GM19351 (cell line): ENCODE results near the gene ALKBH6.

ENCODE experiments used
- ATAC-seq: cut with Tn5 transposase; IDR thresholded peaks from one replicate; pipeline ENCODE4 v1.9.1; 2021; ENCODE audit warnings: mild to moderate bottlenecking, moderate library complexity; ENCODE audit not compliant: unreplicated experiment

ALKBH6 gene

DNA sequence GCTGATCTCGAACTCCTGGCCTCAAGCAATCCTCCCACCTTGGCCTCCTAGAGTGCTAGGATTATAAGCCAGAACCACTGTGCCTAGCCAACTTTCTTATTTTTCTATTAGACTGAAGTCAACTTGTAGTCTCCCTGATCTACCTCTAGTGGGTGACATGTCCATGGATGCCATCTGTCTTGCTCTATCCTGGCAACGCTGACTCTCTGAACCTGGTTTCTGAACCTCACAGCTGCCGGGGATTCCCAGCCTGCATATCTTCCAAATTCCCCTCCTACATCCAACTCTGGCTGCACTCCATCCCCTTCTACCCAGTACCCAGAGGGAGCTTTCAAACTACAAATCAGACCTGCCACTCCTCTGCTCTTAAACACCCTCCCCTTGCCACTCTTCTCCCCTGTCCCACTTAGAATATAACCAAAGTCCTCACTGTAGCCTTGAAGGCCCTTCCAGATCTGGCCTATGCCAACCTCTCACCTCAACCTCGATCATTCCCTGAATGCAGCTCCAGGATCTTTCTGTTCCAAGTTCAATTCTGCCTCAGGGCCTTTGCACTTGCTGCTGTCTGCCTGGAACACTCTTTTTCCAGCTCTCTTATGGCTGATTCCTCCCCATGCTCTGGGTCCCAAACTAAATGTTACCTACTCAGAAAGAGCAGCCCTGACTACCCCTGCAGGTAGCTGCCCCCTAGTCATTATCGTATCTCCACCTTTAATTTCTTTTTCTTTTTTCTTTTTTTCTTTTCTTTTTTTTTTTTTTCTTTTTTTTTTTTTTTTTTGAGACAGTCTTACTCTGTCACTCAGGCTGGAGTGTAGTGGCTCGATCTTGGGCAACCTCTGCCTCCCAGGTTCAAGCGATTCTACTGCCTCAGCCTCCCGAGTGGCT, 16.5 kb upstream of the ALKBH6 start:
- no peak for ATAC-seq

DNA sequence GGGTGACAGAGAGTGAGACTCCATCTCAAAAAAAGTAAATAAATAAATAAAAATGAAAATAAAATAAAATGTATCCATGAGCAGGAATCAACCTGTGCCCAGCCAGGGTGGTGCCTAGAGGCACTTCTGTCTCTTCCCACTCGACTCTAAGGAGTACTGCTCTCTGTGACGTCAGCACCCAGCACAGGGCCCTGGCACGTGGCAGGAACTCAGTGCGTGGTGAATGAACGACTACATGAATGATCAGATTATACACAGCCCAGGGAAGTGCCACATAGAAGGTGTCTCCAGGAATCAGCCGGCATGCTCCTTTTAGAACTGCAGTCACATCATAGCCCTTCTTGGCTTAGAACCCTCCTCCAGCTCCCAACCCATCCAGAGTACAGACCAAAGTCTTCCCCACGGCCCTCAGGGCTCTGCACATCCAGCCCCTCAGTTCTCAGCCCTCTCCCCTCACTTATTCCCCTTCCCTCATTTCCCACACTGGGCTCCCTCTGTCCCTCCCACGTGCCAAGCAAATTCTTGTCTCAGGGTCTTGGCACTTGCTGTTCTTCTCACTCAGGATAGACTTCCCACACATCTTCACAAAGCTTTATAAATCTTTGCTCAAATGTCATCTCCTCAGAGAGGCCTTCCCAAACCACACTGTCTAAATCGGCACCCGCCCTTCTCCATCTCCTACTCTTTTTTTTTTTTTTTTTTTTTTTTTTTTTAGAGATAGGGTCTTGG, 14.5 kb upstream of the ALKBH6 start:
- no peak for ATAC-seq

DNA sequence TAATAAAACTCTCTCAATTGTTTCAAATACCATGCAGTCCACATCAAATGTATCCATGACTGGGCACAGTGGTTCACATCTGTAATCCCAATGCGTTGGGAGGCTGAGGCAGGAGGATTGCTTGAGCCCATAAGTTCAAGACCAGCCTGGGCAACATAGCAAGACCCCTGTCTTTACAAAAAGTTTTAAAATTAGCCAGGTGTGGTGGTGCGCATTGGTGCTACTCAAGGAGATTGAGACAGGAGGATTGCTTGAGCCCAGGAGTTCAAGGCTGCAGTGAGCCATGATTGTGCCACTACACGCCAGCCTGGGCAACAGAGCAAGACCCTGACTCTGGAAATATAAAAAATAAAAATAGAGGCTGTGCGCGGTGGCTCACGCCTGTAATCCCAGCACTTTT, 13.7 kb upstream of the ALKBH6 start:
- ATAC-seq = no peak

DNA sequence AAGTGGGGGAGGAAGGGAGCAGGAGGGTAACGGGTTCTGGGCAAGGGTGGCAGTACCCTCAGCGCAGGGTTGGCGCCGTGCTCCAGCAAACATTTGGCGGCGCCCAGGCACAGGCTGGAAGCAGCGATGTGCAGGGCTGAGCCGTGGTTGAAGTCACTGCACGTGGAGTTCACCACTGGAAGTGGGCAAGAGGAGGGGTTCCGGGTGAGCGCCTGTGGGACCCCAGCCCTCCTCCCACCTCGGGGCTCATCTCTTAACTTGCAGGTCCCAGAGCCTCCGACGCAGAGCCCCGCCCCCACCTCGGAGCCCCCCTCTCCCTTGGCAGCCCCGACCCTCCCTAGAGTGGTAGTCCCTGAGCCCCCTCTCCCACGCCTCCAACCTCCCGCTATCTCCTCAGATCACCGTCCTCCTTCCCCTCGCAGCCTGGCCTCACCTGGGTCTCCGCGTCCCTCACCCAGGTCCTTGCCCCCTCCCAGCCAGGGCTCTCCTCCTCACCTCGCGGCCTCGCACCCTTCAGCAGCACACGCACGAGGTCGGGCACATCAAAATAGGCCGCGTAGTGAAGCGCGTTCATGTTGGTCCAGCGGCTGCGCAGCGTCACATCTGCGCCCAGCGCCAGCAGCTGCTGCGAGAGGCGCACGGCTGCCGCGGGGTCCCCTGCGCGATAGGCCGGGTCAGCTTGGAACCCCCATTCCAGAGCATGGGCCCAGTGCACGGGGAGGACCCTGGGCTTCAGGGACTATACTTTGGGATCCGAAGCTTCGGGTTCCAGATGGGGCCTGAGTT, 12.3 kb upstream of the ALKBH6 start:
- no peak for ATAC-seq

DNA sequence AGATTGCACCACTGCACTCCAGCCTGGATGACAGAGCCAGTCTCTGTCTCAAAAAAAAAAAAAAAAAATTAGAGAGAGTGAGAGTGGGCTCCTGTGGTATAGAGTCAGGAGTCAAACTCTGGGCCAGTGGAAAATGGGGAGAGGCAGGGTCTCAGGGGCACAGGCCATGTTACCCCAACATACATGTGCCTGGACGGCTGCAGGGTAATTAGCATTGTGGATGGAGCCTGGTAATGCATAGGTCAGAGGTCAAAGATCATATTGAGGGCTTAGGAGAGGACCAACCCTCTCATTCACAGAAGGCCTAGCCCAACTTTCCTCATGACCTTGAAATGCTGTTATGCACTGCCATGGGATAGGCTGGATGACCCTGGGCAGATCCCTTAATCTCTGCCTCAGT, 11.5 kb upstream of the ALKBH6 start:
- ATAC-seq = no peak

DNA sequence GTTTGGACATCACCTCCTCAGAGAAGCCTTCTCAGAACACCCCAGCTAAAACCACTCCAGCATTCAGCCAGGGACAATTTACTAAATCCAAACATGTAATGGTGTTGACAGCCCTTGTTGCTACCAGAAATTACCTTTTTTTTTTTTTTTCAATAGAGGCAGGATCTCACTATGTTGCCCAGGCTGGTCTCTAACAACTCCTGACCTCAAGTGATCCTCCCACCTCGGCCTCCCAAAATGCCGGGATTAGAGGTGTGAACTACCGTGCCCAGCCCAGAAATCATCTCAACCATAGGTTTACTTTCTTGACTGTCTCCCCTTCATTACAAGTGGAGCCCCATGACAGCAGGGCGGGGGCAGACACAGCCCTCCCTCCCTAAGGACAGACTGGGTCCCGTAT, 9.4 kb upstream of the ALKBH6 start:
- ATAC-seq = no peak

DNA sequence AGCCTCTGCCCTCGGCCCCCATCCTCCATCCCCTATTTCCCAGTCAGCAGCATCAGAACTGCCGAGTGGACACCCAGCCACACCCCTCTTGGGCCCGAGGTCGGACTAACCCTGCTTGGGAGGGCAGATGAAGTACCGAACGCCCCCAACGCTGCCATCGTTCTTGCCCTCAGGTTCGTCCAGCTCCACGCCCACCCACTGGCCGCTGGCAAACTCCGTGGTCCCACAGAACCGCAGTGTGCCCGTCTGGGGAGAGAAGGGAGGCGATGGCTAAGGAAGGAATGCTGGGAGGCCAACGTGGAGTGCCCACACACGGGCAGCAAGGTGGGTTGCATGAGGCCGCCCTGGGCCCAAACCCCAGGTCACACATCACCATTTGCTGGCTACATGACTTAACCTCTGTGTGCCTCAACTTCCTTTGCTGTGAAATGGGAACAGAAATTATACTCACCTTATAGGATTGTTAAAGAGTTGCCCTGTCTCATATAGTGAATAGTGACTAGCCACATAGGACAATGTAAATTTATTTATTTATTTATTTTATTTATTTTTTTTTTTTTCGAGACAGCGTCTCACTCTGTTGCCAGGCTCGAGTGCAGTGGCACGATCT, 5.2 kb upstream of the ALKBH6 start:
- ATAC-seq = no peak

DNA sequence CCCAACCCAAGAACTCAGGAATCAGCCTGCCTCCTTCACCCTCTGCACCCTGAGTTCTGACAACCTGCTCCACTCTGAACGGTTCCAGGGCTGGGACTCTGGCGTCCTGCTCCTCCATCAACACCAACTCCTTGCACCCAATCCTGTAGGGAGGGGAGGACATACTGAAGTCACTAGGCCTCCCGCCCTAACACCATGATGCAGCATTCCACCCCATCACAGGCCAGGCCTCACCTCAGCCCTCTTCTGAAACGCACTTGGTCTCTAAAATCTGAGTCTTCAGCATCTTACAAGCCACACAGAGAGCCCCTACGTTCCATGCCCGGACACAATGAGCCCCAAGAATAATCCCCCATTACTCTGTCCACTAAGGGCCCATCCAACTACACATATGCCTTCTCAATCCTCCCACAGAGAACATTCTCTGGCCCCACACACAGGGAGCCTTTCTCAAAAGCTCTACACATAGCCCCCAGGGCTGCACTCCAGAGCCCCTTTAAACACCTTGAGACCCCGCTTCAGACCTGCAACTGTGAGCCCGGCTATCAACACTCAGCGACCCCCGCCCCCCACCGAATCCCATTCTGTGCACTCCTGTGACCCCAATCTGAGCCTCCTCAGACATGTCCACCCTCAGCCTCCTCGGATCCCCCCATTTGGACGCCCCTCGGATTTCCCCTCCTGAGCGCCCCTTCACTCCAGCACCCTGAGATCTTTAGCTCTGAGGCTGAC, 567 bp downstream of the ALKBH6 start:
- no peak for ATAC-seq

DNA sequence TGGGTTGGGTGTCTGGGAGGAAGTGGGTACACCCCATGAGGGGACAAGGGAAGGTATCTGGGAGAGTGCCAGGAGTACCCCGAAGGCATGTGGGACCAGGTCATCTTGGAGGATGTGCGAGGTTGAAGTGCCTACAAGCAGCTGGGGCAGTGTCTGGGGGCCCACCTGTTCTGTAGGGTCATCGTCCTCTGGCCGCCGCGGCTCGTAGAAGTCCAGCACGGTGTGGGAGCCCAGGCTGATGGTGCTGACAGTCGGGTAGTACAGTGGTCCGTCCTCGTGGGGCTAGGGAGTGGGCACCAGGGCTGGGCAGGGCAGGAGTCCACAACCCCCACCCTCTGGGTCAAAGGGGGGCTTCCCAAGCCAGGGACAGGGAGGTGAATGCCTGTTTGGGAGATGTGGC, 3.6 kb downstream of the ALKBH6 start:
- no peak for ATAC-seq

DNA sequence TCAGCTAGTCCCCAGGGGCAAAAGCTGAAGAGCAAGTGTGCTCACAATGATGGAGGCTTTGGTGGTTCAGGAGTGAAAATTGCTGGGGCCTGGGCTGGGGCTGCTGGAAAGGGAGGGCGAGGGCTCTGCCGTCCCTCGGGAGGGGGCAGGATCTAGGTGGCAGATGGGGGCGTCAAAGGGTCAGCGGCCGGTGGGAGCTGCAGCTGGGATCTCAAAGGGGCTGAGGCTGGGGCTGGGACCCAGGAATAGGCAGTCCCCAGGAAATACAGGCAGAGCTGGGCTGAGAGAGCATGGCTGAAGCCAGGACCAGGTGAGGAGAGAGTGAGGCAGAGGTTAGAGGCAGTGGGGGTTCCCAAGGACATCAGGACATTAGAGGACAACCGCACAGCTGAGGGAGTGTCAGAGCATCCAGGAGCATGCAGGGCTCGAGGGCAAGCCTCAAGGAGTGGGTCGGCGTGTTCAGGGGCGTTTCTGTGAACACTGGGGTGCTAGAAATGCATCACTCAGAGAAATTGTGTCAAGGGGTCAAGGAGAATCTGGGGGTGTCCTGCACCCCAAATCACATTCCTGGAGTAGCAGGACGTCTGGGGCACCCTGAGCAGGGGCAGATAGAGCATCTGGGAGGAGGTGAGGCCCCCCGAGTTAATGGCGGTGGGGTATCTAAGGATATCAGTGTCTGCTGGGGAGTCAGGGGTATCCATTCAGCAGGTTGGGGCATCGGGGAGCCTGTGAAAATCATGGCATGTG, 4.2 kb downstream of the ALKBH6 start:
- ATAC-seq = no peak

DNA sequence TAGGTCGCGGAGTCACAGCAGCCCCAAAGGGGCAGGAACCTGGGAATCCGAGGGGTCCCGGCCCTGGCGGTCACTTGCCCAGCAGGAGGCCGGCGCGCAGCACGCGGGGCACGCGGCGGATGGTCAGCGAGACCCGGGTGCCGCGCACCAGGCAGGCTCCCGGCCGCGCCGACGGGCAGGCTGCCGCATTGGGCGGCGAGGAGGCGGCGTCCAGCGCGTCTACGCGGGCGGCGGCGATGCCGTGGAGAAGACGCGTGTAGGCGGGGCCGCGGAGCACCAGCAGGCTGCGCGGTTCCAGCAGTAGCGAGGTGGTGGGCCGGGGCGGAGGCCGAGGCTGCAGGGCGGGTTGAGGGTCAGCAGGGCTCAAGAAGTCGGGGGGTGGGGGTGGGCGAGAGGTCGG, 4.8 kb downstream of the ALKBH6 start:
- ATAC-seq = no peak

DNA sequence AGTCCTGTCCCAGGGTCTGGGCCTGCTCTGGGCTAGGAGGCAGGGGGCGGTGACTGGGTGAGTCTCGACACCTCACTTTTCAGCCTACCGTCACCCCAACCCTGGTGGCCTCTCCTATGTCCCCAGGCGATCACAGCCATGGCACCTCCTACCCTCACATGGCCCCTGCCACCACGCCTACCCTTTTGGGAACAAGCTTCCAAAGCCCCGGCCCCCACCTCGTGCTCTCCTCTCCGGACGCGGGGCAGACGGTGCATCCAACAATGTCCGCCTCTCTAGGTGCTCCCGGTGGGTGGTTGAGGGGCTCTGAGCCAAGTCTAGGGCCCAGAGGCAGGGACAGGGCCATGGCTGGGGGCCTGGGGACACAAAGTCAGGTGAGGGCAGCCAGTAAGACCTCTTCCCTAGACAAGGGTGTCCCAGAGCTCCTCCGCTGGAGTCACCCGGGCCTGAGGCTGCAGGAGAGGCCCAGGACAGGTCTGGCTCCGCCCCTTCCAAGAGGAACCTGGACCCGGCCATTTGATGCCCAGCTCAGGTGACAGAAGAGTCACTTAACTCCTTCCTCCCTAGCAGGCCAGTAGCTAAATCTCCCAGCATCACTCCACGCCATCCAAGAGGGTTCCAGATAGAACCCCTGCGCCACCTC, 5.6 kb downstream of the ALKBH6 start, which contains the start of gene SYNE4:
Gene SYNE4, minus strand, starts transcription at position 478 of the 643 bp plus-strand sequence. Its CDS starts 132 bp downstream, at position 346.
- ATAC-seq = no peak

DNA sequence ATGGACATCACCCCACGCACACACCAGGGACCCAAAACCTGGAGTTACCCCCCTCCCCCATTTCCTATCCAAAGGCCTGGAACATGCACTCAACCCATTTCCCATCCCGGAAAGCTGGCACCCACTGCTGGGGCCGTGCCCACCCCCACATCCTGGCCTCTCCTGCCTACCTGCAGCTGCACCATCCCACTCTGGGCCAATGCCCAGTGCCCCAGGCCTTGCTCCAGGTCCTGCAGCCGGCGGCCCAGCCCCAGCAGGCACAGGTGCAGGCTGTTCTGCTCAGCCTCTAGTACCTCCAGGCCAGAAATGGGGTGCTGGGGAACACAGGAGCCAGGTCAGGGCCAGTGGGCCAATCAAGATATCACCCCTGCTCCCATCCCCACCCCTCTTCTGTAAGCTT, 7.1 kb downstream of the ALKBH6 start:
- no peak for ATAC-seq

DNA sequence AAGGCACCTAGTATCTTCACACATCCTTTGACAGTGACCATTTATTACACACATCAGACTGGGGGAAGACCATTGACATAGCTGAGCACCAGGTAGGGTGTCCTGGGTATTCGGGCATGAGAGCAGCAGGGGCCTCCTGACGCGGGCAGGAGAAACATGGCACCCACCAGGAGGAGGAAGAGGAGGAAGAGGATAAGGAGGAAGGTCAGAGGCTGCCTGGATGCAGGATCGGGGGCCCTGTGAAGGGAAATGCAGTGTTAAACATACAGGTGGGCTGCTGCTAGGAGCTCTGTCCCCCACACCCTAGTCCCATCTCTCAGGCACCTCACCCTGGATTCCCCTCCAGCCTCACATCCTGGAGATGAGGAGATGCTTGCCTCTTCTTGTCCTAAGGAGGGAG, 10.7 kb downstream of the ALKBH6 start:
- ATAC-seq = no peak

DNA sequence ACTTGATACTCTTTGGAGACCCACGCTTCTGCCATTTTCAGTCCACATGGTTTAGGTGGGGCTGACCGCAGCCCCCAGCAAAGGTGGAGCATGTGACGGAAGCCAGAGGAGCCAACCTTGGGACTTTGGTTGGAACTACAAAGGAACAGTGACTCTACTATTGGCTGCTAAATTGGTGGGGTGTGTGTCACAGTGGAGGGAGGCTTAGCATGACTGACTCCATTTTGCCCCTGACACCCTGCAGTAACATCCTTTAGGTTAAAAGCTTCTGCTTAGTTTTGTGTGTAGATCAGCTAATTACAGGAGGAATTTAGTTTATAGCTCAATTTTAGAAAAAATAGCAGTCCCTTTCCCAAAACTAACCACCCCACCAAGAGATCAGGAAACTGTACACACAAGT, 12.4 kb downstream of the ALKBH6 start:
- no peak for ATAC-seq

DNA sequence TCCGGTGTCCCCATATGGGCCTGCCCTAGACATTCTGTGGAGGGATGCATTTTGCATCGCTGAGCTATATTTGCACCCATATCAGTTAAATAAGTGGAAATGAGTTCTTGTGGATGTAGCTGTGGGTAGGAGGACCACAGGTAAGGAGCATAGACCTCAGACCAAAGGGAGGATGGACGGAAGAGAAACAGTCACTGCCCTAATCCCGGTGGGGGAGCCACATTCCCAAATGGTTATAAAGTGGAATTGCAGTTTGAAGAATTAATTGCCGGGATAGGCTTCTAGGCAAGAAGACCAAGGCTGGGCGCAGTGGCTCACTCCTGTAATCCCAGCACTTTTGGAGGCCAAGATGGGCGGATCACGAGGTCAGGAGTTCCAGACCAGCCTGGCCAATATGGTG, 17.2 kb downstream of the ALKBH6 start:
- ATAC-seq = no peak

DNA sequence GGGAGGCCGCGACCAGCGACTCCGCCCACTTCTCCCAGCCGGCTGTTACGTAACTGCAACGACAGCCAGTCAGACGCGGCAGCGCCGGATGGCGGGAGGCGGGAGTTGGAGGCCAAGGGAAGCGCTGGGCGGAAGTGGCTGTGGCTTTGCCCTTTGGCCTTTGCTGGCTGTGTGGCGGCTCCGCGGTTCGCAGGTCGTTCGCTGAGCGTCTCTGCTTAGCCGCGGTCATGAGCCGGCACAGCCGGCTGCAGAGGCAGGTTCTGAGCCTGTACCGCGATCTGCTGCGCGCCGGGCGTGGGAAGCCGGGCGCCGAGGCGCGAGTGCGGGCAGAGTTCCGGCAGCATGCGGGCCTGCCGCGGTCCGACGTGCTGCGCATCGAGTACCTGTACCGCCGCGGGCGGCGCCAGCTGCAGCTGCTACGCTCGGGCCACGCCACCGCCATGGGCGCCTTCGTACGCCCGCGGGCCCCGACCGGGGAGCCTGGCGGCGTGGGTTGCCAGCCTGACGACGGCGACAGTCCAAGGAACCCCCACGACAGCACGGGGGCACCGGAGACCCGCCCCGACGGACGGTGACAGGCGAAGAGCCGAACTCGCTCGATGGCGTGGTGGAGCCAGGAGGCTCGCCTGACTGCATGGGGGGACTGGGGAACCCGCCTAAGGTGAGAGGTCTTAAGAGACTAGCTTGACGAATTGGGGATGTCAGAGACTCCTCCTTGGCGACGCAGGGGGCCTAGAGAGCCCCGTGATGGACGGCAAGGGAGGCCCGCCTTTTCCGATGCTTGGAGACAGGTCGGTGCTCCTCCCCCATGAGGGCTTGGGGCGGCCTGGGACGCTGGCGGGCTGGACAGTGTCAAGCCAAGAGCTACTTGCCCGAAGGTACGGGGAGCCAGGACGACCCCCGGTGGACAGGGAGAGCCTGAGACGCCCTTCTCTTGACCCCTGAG, 18.7 kb downstream of the ALKBH6 start, which contains the start of gene SDHAF1:
Gene SDHAF1, plus strand, starts transcription at position 141 of the 946 bp plus-strand sequence. Its CDS starts 87 bp downstream, at position 228.
- peak; percentile 80 for ATAC-seq
